ENCODE data around the gene SLC35F3. TPM values are rescaled to one million over a fixed set of nuclear protein-coding genes. Genes with fewer than 3 reads are reported as not detected.

Gene SLC35F3
- total and polyA plus RNA-seq, 2 donors from 2014 or later, result 0.41 to 0.66 TPM

DNA sequence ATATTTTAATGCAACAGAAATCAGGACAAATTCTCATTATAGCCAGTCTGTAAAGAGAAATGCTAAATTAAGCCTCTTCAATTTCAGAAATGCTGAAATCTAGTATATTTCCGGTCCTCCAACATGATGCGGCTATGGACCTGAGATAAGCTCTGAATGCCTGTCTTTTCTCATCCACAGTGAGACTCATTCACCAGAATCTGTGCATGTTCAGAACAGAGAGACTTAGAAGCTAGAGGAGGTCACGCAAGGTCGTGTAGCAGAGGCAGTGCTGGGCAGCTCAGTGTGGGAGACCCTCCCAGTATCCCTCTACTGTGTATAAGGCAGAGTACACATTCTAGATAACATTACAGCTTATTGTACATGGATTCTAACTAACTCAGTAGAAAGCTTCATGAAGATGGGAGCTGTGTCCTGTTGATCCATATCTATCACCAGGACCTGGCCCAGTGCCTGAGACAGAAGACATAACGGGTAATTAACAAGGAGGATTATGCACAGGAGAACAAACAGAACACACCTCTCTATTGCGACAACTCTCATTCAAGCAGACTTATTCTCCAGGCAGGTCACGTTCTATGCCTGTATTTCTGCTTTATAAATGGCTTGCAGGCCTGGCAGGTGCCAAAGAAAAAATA is 371.8 kb downstream of the SLC35F3 start:
- Histone ChIP-seq H3K27me3 (ENCODE audit: control insufficient read depth, insufficient read depth, low read length) (no peaks in the 10 kb centered on the region), H3K4me3 (ENCODE audit: low read length in 3 of 3) (no peak overlapping the region), H3K9me3 (ENCODE audit: control insufficient read depth in 2 of 3, insufficient read depth in 1 of 3, low read length in 3 of 3) (no peaks in the 10 kb centered on the region), H3K27ac (ENCODE audit: low read depth in 2 of 2, low read length in 2 of 2) (no peak overlapping the region), H3K9ac (ENCODE audit: low read length in 3 of 3) (no peak overlapping the region), H3K4me1 (ENCODE audit: control insufficient read depth in 2 of 3, insufficient read depth in 2 of 3, low read depth in 1 of 3, low read length in 3 of 3) (no peaks in the 10 kb centered on the region), H3K36me3 (ENCODE audit: control insufficient read depth in 2 of 3, insufficient read depth in 3 of 3, low read length in 3 of 3) (no peaks in the 10 kb centered on the region)
- TF ChIP-seq, protein P1, sequence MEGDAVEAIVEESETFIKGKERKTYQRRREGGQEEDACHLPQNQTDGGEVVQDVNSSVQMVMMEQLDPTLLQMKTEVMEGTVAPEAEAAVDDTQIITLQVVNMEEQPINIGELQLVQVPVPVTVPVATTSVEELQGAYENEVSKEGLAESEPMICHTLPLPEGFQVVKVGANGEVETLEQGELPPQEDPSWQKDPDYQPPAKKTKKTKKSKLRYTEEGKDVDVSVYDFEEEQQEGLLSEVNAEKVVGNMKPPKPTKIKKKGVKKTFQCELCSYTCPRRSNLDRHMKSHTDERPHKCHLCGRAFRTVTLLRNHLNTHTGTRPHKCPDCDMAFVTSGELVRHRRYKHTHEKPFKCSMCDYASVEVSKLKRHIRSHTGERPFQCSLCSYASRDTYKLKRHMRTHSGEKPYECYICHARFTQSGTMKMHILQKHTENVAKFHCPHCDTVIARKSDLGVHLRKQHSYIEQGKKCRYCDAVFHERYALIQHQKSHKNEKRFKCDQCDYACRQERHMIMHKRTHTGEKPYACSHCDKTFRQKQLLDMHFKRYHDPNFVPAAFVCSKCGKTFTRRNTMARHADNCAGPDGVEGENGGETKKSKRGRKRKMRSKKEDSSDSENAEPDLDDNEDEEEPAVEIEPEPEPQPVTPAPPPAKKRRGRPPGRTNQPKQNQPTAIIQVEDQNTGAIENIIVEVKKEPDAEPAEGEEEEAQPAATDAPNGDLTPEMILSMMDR (IDR thresholded peaks at IDR 0.05; ENCODE audit: borderline replicate concordance, extremely low read depth, insufficient read depth), result no peak
- DNase-seq (no peak), FAIRE-seq (no peak)
- intact Hi-C loops (cut with DNase I), result no loop called here

DNA sequence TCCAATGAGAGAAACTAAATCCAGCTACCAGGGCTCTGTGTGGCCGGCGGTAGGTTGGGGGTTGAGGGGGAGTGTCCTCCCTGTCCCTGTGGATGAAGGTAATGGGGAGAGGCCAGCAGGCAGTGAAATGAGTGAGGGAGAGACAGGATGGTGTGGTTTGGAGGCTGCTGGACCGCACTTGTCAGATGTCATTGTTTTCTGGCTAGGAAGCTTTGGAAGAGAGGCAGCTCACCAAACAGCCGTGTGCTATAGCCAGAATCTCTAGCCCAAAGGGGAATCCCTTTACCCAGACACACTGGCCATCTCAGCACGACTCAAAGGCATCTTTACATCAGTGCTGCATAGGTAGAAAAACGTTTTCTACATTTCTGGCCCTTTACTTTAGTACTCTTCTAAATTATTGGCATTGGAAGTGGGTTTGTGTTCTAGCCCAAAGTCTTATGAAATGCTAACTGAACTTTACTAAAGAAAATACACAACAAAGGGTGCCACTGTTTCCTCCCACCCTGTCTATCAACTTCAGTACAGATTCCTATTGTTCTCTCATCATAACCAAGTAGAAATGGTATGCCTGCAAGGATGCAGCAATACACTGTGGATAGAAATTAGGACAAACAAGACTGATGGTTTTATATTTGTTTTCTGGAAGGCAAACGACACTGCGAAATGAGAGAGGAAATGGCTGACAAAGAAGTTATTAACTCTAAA is 372.8 kb downstream of the SLC35F3 start:
- FAIRE-seq, result no peak
- H3K36me3 ChIP-seq (ENCODE audit: control insufficient read depth in 2 of 3, insufficient read depth in 3 of 3, low read length in 3 of 3), result no peaks in the 10 kb centered on the region
- no peak for DNase-seq
- H3K27me3 ChIP-seq (ENCODE audit: control insufficient read depth, insufficient read depth, low read length), result no peaks in the 10 kb centered on the region
- H3K9me3 ChIP-seq (ENCODE audit: control insufficient read depth in 2 of 3, insufficient read depth in 1 of 3, low read length in 3 of 3), result no peaks in the 10 kb centered on the region
- no peak overlapping the region for H3K4me3 ChIP-seq (ENCODE audit: low read length in 3 of 3)
- H3K4me1 ChIP-seq (ENCODE audit: control insufficient read depth in 2 of 3, insufficient read depth in 2 of 3, low read depth in 1 of 3, low read length in 3 of 3), result no peaks in the 10 kb centered on the region
- TF ChIP-seq, protein P1 (IDR thresholded peaks at IDR 0.05; ENCODE audit: borderline replicate concordance, extremely low read depth, insufficient read depth), result no peak
- no peak overlapping the region for H3K27ac ChIP-seq (ENCODE audit: low read depth in 2 of 2, low read length in 2 of 2)
- intact Hi-C loops (cut with DNase I), result no loop called here
- H3K9ac ChIP-seq (ENCODE audit: low read length in 3 of 3), result no peak overlapping the region

DNA sequence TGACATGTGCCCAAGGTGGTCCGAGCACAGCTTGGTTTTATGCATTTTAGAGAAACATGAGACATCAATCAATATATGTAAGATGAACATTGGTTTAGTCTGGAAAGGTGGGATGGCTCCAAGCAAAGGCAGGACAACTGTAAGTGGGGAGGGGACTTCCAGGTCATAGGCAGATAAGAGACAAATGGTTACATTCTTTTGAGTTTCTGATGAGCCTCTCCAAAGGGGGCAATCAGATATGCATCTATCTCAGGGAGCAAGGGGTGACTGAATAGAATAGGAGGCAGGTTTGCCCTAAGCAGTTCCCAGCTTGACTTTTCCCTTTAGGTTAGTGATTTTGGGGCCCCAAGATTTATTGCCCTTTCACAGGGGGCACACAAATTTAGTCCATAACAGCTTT is 374.5 kb downstream of the SLC35F3 start:
- no peak for FAIRE-seq
- TF ChIP-seq, protein P1 (IDR thresholded peaks at IDR 0.05; ENCODE audit: borderline replicate concordance, extremely low read depth, insufficient read depth), result no peak
- no peak overlapping the region for H3K27ac ChIP-seq (ENCODE audit: low read depth in 2 of 2, low read length in 2 of 2)

More for the DNA sequence above, 374.5 kb downstream of the SLC35F3 start:
- no peak overlapping the region for H3K9ac ChIP-seq (ENCODE audit: low read length in 3 of 3)
- no peaks in the 10 kb centered on the region for H3K27me3 ChIP-seq (ENCODE audit: control insufficient read depth, insufficient read depth, low read length)
- no peak overlapping the region for H3K4me3 ChIP-seq (ENCODE audit: low read length in 3 of 3)
- H3K4me1 ChIP-seq (ENCODE audit: control insufficient read depth in 2 of 3, insufficient read depth in 2 of 3, low read depth in 1 of 3, low read length in 3 of 3), result no peaks in the 10 kb centered on the region
- no peaks in the 10 kb centered on the region for H3K36me3 ChIP-seq (ENCODE audit: control insufficient read depth in 2 of 3, insufficient read depth in 3 of 3, low read length in 3 of 3)
- no peak for DNase-seq
- no peaks in the 10 kb centered on the region for H3K9me3 ChIP-seq (ENCODE audit: control insufficient read depth in 2 of 3, insufficient read depth in 1 of 3, low read length in 3 of 3)
- intact Hi-C loops (cut with DNase I), result no loop called here

Measured in kidney (tissue), 14 donors.